NCI-H1417 treated with DMSO at 0.1 percent for 48 hours (cell line): Measurements from ENCODE around the gene RTN4RL2.

Source experiments
- DNase-seq: peaks from one replicate; lab custom pipeline; 2025; lab: John Stamatoyannopoulos, UW

RTN4RL2 gene

GRCh38 chr11:57500515-57500914 lies 40.2 kb downstream of the RTN4RL2 start:
- no peak for DNase-seq

- no peak for DNase-seq
Measured at GRCh38 chr11:57500926-57501325, 40.6 kb downstream of the RTN4RL2 start.

GRCh38 chr11:57501953-57502352 lies 41.6 kb downstream of the RTN4RL2 start:
- DNase-seq: no peak

DNA sequence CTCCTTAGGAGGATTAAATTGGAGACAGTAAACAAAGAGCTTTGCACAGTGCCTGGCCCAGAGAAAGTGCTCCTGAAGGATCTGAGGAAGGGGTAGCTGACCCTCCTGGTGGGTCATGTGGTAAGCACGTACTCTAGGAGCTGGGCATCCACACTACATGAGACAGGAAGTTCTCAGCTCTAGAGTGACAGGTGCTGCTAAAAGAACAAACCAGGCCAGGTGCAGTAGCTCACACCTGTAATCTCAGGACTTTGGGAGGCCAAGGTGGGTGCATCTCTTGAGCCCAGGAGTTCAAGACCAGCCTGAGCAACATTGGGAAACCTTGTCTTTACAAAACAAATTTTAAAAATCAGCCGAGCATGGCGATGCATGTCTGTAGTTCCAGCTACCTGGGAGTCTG lies 42.0 kb downstream of the RTN4RL2 start:
- no peak for DNase-seq

DNA sequence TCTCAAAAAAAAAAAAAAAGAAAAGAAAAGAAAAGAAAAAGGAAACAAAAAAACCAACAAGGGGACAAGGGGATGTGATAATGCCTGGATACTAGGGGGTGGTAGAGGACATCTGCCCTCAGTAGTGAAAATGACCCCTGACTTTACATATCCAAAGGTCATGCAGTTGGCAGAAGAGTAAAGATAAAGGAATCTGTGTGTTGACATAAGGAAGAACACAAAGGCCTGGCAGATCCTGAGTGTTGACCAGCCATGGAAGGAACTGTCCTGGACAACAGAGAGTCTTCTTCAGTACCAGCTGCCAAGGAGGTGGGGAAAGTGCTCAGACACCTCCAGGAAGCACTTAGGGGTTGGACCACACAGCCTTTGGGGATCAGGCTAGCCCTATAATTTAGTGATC lies 42.5 kb downstream of the RTN4RL2 start:
- no peak for DNase-seq

GRCh38 chr11:57504511-57504910 lies 44.2 kb downstream of the RTN4RL2 start:
- no peak for DNase-seq

DNA sequence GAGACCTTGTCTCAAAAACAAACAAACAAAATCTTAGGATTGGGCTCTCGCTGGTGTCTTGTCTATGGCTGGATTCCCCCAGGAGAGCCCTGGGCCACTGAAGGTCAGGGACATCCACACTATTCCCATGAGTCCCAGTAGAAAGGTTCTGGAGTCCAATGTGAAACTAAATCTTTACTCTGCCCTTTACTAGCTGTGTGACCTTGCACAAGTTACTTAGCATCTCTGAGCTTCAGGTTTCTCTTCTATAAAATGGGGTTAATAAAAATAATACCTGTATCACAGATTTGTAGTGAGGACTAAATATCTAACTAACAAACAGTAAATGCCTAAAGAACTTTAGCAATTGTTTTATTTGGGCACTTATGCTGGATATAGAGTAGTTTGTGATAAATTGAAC lies 46.2 kb downstream of the RTN4RL2 start:
- DNase-seq: no peak

DNA sequence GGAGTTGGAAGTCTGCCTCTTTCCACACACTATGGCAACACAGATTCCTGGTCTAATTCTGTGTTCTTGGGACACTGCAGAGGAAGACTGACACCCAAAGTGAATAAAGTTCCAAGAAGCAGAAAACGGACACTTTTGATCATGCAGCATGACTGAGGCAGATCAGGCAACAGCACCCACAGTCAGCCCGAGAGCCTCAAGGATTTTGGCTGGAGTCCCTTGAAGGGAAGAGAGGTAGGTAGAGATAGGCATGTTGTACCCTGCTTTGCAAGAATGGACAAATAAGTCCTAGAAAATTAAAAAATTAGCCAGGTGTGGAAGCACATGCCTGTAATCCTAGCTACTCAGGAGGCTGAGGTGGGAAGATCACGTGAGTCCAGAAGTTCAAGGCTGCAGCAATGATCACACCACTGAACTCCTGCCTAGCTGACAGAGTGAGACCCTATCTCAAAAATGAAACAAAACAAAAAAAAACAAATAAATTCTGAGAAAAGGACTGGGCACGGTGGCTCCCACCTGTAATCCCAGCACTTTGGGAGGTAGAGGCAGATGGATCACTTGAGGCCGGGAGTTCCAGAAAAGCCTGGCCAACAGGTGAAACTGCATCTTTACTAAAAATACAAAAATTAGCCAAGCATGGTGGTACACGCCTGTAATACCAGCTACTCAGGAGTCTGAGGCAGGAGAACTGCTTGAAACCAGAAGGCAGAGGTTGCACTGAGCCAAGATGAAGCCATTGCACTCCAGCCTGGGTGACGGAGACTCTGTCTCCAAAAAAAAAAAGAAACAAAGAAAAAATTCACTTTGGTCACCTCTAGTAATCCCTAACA lies 48.2 kb downstream of the RTN4RL2 start:
- no peak for DNase-seq

GRCh38 chr11:57511741-57512430 lies 51.6 kb downstream of the RTN4RL2 start:
- no peak for DNase-seq

DNA sequence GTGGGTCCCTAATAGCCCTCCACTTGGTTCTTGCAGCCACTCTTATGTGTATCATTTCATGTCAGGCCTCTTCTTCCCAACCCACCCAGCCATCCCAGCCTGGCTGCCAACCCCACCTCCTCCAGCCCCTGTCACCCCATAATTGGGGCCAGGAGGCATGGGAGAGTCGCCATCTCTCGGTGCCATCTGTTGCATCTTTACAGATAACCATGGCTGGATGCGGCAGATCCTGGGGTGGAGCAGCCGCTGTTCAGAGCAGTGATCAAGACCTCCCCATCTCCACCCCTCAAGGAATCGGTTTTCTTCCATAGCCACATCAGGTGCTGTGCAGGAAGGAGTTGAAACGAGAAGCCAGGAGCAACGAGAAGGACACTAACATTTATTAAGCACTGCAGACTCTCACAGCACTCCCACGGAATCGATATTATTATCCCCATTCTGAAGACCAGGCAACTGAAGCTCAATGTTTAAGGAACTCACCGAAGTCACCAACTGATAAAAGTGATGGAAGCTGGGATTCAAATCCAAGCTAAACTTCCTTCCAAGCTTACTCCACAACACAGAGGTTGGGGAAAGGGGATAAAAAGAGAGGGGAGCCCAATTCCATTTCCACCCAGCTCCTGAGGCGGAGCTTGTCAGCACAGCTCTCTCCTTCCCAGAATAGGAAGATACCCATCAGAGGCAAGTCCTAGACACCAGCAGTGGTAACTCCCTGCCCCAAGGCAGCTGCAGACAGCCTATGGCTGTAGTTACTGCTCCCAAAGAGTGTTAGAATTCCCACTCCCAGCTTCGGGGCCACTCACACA lies 52.5 kb downstream of the RTN4RL2 start:
- no peak for DNase-seq

DNA sequence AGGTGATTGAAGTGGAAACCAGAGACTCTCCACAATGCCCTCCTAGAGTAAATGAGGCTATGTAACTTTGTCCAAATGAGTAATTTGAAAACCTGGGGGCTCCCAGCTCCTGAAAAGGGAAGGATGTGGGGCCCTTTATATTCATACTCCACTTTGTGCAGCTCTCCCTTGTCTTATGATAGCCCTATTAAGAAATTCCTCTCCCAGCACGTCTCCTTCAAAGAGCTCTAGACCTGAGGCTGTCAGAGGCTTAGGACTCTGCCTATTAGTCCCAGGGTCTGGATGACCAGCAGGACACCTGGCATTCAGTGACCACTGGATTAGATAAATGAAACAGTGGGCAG lies 53.1 kb downstream of the RTN4RL2 start:
- no peak for DNase-seq

GRCh38 chr11:57513911-57514537 lies 53.7 kb downstream of the RTN4RL2 start:
- DNase-seq: no peak

DNA sequence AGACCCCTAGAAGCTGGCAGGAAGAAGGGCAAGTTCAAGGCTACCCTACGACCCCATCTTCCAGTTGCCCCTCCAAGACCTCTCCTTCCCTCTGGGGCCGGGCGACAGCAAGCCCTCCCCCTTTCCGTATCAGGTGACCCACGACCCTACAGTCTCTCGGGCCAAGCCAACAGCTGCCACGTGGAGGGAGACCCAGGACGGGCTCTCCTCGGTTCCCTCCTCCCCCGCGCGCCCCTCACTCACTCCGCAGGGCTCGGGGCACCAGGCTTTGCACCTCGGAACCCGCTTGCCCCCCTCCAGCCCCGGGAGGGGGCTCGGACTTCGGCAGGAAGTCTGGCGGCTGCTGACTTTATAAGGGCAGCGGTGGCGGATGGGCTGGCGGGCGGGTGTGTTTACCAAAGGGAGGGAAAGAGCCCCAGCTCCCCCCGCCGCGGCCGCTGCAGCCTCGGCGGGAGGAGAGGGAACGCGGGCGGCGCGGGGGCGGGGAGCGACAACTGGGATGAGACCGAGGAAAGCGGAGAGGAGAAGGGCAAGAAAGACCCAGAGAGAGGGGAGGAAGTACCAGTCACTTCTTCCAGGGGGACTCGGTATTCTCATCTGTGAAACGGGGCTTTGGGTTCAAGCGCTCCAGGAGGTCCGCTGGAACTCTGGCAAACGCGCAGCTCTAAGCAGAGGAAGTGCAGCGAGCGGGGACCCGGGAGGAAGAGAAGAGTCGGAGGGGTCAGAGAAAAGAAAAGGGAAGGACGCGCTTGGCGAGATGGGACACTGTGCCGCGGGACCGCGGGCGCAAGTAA lies 54.4 kb downstream of the RTN4RL2 start:
- DNase-seq: no peak

DNA sequence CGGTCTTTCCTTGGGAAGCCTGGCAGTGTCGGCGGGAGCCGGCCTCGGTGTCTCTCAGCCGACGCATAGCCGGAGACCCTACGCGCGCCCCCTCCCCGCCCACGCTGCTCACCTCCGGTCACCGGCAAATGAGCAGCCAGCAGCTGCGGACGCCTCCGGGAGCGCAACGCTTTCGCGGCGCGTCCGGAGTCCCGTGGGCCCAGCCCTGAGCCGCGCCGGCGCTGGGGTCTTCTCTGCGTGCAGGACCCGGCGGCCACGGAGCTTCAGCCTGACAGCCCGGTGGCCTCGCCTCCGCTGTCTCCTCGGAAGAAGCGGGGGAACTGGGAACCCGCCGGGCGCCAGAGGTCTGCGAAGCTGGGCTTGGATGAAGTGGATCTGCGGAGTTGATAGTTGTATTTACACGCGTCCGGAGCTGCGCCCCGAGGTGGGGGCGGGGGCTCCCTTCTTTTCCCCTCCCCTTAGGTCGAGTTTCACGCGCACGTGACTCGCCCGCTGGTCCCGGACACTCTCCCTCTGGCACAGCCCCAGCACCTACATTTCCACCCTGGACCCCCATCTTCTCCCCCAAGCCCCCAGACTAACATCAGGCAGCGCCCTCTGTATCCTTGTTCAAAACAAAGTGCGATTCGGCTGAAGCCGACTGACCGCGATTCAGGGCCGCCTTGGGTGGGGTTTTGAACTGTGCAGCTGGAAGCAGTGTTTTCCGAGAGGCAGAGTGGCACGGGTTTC lies 55.2 kb downstream of the RTN4RL2 start, which contains the start of gene SLC43A1:
TSS of gene SLC43A1 (minus strand) at position 371 of the 729 bp plus-strand sequence. CDS start 1,591 bp downstream, outside the sequence.
- no peak for DNase-seq

GRCh38 chr11:57516061-57516443 lies 55.7 kb downstream of the RTN4RL2 start:
- DNase-seq: no peak

GRCh38 chr11:57521116-57521515 lies 60.8 kb downstream of the RTN4RL2 start:
- DNase-seq: no peak

DNA sequence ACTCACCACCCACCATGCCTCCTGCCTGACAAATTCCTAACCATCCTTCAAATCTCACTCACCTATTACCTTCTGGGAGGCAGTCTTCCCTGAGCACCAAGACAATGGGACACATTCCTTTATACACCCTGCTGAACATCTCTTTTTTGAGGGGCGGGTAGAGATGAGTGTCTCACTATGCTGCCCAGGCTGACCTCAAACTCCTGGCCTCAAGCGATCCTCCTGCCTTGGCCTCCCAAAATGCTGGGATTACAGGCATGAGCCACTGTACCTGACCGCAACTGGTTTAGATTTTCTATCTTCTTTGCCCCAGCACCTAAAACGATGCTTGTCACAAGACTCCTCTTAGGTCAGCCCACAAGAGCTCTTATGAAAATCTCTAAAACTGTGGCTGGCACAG lies 63.1 kb downstream of the RTN4RL2 start:
- DNase-seq: no peak
